GM12878 (cell line): ENCODE data around the gene SPTAN1. TPM values are rescaled to one million over a fixed set of nuclear protein-coding genes. Genes with fewer than 3 reads are reported as not detected.

Experiments
- BACH1 ChIP-seq: fragments of 450-650 bp; IDR thresholded peaks from 2 replicates; pipeline ENCODE4 v1.6.1; 2017; ENCODE audit warnings: mild to moderate bottlenecking, borderline replicate concordance
- BHLHE40 ChIP-seq, 2 experiments: fragments of 450-650 bp in 1 of 2; IDR thresholded peaks; 2 replicates each; pipeline ENCODE4 v1.6.1; 2011 to 2017; ENCODE audit warnings: low read depth in 2 of 2, borderline replicate concordance in 1 of 2, improper control_type of control experiment in 1 of 2, low read length in 1 of 2, mild to moderate bottlenecking in 1 of 2
- CBX3 ChIP-seq: fragments of 200-600 bp; sonication (generic); IDR thresholded peaks from 2 replicates; pipeline ENCODE4 v1.6.1; 2016; ENCODE audit warnings: low read depth, borderline replicate concordance
- CREM ChIP-seq: IDR thresholded peaks from 2 replicates; pipeline ENCODE4 v1.6.1; 2014; ENCODE audit warnings: antibody characterized with exemption, low read depth
- DPF2 ChIP-seq: fragments of 450-650 bp; IDR thresholded peaks from 2 replicates; pipeline ENCODE4 v1.6.1; 2017; ENCODE audit warnings: mild to moderate bottlenecking
- E2F8 ChIP-seq: fragments of 450-650 bp; IDR thresholded peaks from 2 replicates; pipeline ENCODE4 v1.6.1; 2018; ENCODE audit warnings: mild to moderate bottlenecking, low read depth, moderate library complexity; ENCODE audit not compliant: partially characterized antibody
- EED ChIP-seq: sonication (generic); IDR thresholded peaks from 2 replicates; pipeline ENCODE4 v1.6.1; 2016; ENCODE audit warnings: antibody characterized with exemption, low read depth
- EP300 ChIP-seq, 2 experiments: fragments of 150-350 bp in 1 of 2; IDR thresholded peaks; 2 replicates each; pipeline ENCODE4 v1.6.1; 2011 to 2012; ENCODE audit warnings: low read depth in 2 of 2, low read length in 2 of 2, borderline replicate concordance in 1 of 2, improper control_type of control experiment in 1 of 2, inconsistent platforms in 1 of 2; ENCODE audit not compliant: control insufficient read depth in 1 of 2
- EZH2 ChIP-seq: IDR thresholded peaks from 2 replicates; pipeline ENCODE4 v1.6.1; 2012; ENCODE audit warnings: low read depth, mild to moderate bottlenecking, control low read depth, inconsistent platforms, low read length, borderline replicate concordance; ENCODE audit not compliant: control insufficient read depth
- FOXK2 ChIP-seq: fragments of 450-650 bp; IDR thresholded peaks from 2 replicates; pipeline ENCODE4 v1.6.1; 2017; ENCODE audit warnings: mild to moderate bottlenecking, moderate library complexity
- GABPA ChIP-seq: IDR thresholded peaks from 2 replicates; pipeline ENCODE4 v1.6.1; 2014; ENCODE audit warnings: antibody characterized with exemption, low read depth, mild to moderate bottlenecking, inconsistent platforms
- JUNB ChIP-seq: IDR thresholded peaks from 2 replicates; pipeline ENCODE4 v1.6.1; 2016; ENCODE audit warnings: antibody characterized with exemption, mild to moderate bottlenecking
- MLLT1 ChIP-seq: fragments of 450-650 bp; IDR thresholded peaks from 2 replicates; pipeline ENCODE4 v1.6.1; 2016; ENCODE audit warnings: mild to moderate bottlenecking
- MXI1 ChIP-seq: fragments of 150-350 bp; IDR thresholded peaks from 2 replicates; pipeline ENCODE4 v1.6.1; 2011; ENCODE audit warnings: low read depth, mild to moderate bottlenecking, inconsistent platforms, low read length, improper control_type of control experiment
- NFXL1 ChIP-seq: fragments of 450-650 bp; IDR thresholded peaks from 2 replicates; pipeline ENCODE4 v1.6.1; 2017; ENCODE audit warnings: antibody characterized with exemption, mild to moderate bottlenecking, borderline replicate concordance
- NFYB ChIP-seq: IDR thresholded peaks from 2 replicates; pipeline ENCODE4 v1.6.1; 2011; ENCODE audit warnings: low read depth, mild to moderate bottlenecking, low read length, improper control_type of control experiment, moderate library complexity; ENCODE audit not compliant: insufficient read depth
- PKNOX1 ChIP-seq: fragments of 450-650 bp; IDR thresholded peaks from 2 replicates; pipeline ENCODE4 v1.6.1; 2016; ENCODE audit warnings: mild to moderate bottlenecking
- PML ChIP-seq: IDR thresholded peaks from 2 replicates; pipeline ENCODE4 v1.6.1; 2012; ENCODE audit warnings: low read length, inconsistent platforms
- SKIL ChIP-seq: fragments of 450-650 bp; IDR thresholded peaks from 2 replicates; pipeline ENCODE4 v1.6.1; 2017; ENCODE audit warnings: mild to moderate bottlenecking, low read depth, inconsistent platforms; ENCODE audit not compliant: poor library complexity, severe bottlenecking
- SMARCA5 ChIP-seq: fragments of 450-650 bp; IDR thresholded peaks from 2 replicates; pipeline ENCODE4 v1.6.1; 2017; ENCODE audit warnings: mild to moderate bottlenecking
- SRF ChIP-seq, 2 experiments: IDR thresholded peaks; 2 replicates each; pipeline ENCODE4 v1.6.1; 2011; ENCODE audit warnings: low read depth in 2 of 2, low read length in 2 of 2, mild to moderate bottlenecking in 1 of 2, moderate library complexity in 1 of 2
- SUPT20H ChIP-seq: IDR thresholded peaks from 2 replicates; pipeline ENCODE4 v1.6.1; 2011; ENCODE audit warnings: low read depth, mild to moderate bottlenecking, low read length, moderate library complexity, borderline replicate concordance; ENCODE audit not compliant: control insufficient read depth
- SUZ12 ChIP-seq: fragments of 200-600 bp; sonication (generic); IDR thresholded peaks from one replicate; pipeline ENCODE4 v1.6.1; 2018; ENCODE audit warnings: antibody characterized with exemption, mild to moderate bottlenecking; ENCODE audit not compliant: unreplicated experiment
- YBX1 ChIP-seq: fragments of 450-650 bp; IDR thresholded peaks from 2 replicates; pipeline ENCODE4 v1.6.1; 2016; ENCODE audit warnings: antibody characterized with exemption
- ZSCAN29 ChIP-seq: fragments of 450-650 bp; IDR thresholded peaks from 2 replicates; pipeline ENCODE4 v1.6.1; 2017; ENCODE audit warnings: mild to moderate bottlenecking, moderate library complexity
- polyA plus RNA-seq, 11 experiments: library from polyadenylated mRNA; depleted of rRNA in 4 of 11; unstranded in 6 of 11; stranded (reverse) in 5 of 11; fragments of >200 nt; fragmentation: Nextera tagmentation in 4 of 11; fragmentation: Illumina TruSeq in 1 of 11; extraction: Ambion mirVana in 4 of 11; extraction: Trizol in 1 of 11; gene quantifications; 1 replicate in 1 of 11; 2 replicates in 10 of 11; pipeline versions ENCODE4 v1.2.1 to v1.2.3, GENCODE V29; 2011 to 2016; ENCODE audit warnings: inconsistent platforms in 2 of 11, missing spikeins in 2 of 11, low read depth in 1 of 11
- total RNA-seq, 4 experiments: library from RNA; depleted of rRNA in 3 of 4; stranded (reverse); fragments of >200 nt in 3 of 4; fragmentation: Illumina TruSeq in 1 of 4; extraction: Trizol in 1 of 4; gene quantifications; 2 replicates each; pipeline versions ENCODE4 v1.2.1 to v1.2.3, GENCODE V29; 2013 to 2021

Gene SPTAN1
- total and polyA plus RNA-seq, 10 of the 15 experiments (the other 5 are each of a cell fraction or from before 2014, with no cell fraction given), result 18.7 to 156 (median 73.6) TPM

GRCh38 chr9:128550226-128550625 is 2.2 kb upstream of the SPTAN1 start (continued):
- TF ChIP-seq E2F8 (no peak), GABPA (no peak), PKNOX1 (no peak), SKIL (no peak), CBX3 (no peak), MXI1 (0 out of 2 replicates have a peak, but pooled peaks have one; percentile 39), MLLT1 (0 out of 2 replicates have a peak, but pooled peaks have one; percentile 33), PML (no peak), NFXL1 (no peak), EP300 (IDR thresholded peaks at IDR 0.05; ENCODE audit: borderline replicate concordance in 1 of 2, control insufficient read depth in 1 of 2, low read depth in 2 of 2, low read length in 2 of 2) (0 out of 4 replicates have a peak, but pooled peaks of 1 of the 2 experiments have one; percentile 30), CREM (no peak), SUZ12 (no peak), JUNB (no peak), FOXK2 (no peak), SMARCA5 (no peak), SUPT20H (no peak), ZSCAN29 (no peak), BACH1 (no peak), DPF2 (peak; percentile 31; the same call in 1 of the 2 replicates), EED (no peak), BHLHE40 (IDR thresholded peaks at IDR 0.05; ENCODE audit: borderline replicate concordance in 1 of 2, low read depth in 2 of 2, low read length in 1 of 2) (0 out of 4 replicates have a peak, but pooled peaks of 1 of the 2 experiments have one; percentile 8), NFYB (no peak), EZH2 (no peak), SRF (IDR thresholded peaks at IDR 0.05; ENCODE audit: low read depth in 2 of 2, low read length in 2 of 2) (no peak), YBX1 (no peak)
